Activated effector memory CD4-positive, alpha-beta T cell treated with Interleukin-2 at 50 U/mL for 16 hours (primary cell): ENCODE measurements around the gene MORC2.

Experiments
- DNase-seq: peaks from one replicate; pipeline ENCODE4 v3.0.0-alpha.2; 2020

MORC2 gene

DNA sequence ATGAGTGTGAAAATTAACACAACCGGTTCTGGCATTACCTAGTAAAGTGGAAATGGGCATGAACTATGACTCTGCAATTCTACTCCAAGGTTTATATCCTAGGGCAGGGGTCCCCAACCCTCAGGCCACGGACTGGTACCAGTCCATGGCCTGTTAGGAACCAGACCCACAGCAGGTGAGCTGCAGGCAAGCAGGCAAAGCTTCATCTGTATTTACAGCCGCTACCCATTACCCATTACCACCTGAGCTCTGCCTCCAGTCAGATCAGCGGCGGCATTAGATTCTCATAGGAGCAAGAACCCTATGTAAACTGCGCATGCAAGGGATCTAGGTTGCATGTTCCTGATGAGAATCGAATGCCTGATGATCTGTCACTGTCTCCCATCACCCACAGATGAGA, 49.8 kb downstream of the MORC2 start:
- DNase-seq = no peak

DNA sequence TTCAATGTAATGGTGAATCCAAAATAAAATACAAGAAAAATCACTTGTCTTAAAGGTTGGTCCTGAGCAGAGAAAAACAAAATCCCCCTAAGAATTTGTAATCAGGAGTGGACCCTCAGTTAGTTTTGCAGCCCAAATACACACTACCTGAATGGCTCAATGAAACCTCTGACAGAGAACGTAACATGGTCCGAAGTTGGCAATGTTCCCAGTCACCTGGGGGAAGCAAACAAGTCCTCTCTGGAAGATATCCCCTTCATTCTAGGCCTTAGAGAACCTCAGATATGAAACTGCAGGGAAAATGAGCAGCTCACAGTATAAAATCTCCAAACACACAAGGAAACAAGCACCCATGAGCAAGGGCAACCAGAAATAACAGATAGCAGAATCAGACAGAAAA, 58.2 kb downstream of the MORC2 start:
- DNase-seq = no peak

- DNase-seq = no peak
These were observed 59.3 kb downstream of the MORC2 start for GRCh38 chr22:30909306-30909705.

GRCh38 chr22:30908051-30908461, 60.5 kb downstream of the MORC2 start:
- no peak for DNase-seq

- no peak for DNase-seq
These were observed 61.6 kb downstream of the MORC2 start for GRCh38 chr22:30906946-30907345.

DNA sequence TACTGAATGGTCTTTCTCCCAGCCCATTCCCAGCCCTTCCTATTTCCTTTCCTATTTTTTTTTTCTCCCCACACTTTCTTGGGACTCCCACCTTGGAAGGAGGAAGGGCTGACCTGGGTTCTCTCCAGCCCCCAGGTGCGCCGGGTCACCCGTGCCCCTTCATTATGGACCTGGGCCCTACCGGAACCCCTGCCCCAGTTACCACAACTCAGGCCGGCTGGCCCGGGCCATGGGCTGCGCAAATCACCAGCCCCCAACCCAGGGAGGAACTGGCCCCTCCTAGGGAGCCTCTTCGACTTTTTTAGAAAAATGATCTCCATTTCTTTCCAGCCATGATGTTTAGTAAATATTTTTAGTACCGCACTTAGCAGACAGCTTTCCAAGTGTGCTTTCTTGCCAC, 62.2 kb downstream of the MORC2 start:
- DNase-seq = no peak

DNA sequence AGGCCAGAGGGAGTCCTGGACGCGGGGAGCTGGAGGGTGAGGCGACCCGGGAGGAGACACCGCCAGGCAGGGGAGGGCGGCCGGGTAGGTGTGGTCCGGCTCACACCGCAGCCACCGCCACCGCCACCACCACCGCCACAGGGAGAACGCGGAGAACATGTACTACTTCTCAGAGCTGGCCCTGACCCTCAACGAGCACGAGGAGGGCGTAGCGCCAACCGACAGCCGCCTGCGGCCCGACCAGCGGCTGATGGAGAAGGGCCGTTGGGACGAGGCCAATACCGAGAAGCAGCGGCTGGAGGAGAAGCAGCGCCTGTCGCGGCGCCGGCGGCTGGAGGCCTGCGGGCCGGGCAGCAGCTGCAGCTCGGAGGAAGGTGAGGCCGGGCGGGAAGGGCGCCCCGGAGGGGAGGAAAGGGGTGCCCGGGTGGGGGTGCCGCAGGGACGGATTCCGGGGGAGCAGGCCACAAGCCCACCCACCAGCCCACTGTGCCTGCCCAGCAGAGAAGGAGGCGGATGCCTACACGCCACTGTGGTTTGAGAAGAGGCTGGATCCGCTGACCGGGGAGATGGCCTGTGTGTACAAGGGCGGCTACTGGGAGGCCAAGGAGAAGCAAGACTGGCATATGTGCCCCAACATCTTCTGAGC, 62.8 kb downstream of the MORC2 start:
- no peak for DNase-seq

GRCh38 chr22:30903876-30904460, 64.6 kb downstream of the MORC2 start:
- DNase-seq = no peak

GRCh38 chr22:30902496-30903357, 65.8 kb downstream of the MORC2 start:
- DNase-seq = no peak

- DNase-seq = no peak
These were observed 74.2 kb downstream of the MORC2 start for GRCh38 chr22:30894371-30894740.

DNA sequence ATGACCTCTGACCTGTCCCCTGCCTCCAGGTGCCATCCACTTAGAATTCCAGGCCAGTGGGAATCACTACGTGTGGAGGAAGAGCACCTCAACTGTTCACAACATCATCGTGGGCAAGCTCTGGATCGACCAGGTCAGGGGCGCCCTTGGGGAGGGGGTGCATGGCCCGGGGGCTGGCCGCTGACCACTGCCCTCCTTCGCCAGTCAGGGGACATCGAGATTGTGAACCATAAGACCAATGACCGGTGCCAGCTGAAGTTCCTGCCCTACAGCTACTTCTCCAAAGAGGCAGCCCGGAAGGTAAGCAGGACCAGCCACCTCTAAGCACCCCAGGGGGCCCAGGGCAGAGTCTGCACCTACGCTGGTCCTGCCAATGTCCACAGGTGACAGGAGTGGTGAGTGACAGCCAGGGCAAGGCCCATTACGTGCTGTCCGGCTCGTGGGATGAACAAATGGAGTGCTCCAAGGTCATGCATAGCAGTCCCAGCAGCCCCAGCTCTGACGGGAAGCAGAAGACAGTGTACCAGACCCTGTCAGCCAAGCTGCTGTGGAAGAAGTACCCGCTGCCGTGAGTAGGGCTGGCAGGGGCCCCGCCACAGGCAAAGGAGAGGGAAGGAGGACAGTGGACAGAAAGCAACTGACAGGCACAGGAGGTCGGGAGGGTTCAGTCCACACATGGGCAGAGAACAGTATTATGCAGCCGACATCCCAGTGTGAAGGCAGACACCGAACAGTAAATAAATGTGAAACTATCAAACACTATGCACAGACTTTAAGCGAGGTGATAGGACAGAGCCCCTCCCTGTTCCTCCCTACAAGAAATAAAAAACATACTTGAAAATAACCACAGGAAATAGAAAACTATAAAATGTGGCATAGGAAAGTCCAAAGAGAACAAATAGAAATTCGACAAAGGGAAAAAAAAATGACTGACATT, 74.9 kb downstream of the MORC2 start:
- DNase-seq = no peak

DNA sequence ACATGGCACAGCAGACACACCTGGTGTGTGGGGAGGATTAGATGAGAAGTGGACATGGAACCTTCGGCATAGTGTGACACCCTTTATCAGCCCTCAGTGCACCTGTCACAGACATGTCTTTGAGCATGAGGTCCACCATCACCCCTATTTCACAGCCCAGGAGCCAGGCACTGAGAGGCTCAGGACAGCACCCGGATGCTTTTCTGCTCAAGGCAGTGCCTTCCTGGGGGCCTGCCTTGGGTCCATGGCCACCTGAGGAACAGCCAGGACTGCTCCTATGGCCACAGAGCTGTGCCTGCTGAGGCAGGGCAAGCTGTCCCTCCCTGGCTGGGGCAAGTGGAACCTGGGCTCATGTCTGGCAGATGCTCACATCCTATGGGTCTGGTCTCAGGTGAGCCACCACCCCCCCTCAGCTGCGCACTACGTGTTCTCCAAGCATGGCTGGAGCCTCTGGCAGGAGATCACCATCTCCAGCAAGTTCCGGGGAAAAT, 75.8 kb downstream of the MORC2 start:
- no peak for DNase-seq

DNA sequence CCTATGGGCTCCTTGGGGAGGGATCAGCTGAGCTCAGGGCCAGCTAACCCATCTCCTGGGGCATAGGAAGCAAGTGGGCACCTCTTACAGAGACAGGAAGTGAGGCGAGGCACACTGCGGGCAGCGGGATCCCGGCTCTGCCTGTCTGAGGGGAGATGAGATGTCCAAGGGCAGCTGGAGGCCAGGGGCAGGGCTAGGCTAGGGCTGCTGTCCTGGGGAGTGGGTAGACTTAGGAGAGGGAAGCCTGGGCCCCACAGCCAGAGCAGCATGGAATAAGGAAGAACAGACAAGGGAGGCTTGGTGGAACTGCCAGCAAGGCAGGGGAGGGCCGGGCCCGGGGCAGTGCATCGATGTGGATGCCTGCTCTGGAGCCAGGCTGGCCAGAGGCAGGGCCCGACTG, 76.3 kb downstream of the MORC2 start:
- no peak for DNase-seq

DNA sequence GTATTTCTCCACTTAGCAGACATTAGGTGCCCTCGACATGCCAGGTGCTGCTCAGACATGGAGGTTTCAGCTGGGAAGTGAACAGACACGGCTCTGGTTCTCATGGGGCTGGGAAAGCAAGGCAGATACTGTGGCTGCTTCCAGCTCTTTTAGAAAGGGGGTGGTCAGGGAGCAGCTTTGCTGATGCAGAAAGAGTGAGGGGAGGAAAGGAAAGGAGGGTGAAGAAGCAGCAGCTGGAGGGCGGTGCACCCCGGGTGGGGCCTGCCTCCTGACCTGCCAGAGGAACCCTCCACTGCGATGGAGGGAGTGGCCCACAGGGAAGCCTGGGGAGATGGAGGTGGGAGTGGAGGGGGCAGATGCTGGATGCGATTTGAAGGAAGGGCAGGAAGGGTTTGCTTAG, 76.8 kb downstream of the MORC2 start:
- DNase-seq = no peak

DNA sequence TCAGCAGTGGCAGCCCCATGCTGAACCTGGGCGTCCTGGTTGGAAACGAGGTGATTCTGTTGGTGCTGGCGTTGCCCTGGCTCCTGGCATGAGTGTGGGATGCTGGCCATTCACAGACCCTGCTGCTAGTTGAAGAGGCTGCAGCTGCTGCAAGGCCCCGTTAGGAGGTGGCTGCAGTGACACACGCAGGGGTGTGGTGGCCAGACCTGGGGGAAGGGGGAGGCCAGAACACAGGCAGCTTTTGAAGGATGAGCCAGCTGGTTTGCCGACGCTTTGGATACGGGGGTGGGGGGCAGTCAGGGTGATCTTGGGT, 77.2 kb downstream of the MORC2 start:
- no peak for DNase-seq

- DNase-seq = no peak
These were observed 77.7 kb downstream of the MORC2 start for GRCh38 chr22:30890686-30891442.

GRCh38 chr22:30889996-30890480, 78.5 kb downstream of the MORC2 start:
- no peak for DNase-seq

DNA sequence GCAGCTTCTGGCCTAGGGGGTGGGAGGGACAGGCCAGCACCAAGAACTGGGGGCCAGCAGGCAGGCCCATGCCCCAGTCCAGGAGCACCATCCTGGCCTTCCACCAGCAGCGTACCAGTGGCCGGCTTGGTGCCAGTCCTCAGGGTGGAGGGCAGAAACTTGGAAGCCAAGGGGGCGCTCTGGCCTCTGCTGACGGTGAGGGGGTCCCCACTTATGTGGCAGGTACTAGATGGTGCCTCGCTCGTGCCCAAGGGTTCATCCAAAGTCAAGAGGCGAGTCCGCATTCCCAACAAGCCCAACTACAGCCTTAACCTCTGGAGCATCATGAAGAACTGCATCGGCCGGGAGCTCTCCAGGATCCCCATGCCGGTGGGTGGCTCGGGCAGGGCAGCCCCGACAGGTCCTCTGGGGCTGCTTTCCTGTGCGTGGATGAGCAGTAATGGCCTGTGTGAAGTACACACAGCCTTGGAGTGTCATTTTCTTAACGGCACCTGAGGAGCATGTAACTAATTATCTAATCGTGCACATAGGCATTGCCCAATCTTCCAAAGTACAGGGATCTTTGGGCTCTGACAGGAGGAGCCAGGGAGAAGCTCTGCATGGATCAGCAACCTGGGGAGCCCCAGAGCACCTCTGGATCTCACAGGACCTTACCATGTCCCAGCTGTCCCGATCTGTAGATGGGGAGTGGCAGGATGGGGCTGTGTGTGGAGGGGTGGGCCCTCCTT, 79.1 kb downstream of the MORC2 start:
- no peak for DNase-seq

GRCh38 chr22:30887861-30888260, 80.7 kb downstream of the MORC2 start:
- no peak for DNase-seq

DNA sequence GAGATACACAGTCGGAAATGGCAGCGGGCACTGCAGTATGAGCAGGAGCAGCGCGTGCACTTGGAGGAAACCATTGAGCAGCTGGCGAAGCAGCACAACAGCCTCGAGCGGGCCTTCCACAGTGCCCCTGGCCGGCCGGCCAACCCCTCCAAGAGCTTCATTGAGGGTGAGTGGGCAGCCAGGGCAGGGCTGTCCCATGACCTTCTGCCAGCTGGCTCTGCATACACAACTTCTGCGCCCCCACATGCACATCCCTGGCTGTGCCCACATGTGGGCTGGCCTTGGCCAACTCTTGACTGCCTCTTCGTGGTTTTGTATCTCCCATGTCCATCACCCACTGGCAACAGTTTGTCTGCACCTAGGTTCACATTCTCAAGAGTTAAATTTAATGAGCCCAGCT, 81.1 kb downstream of the MORC2 start:
- DNase-seq = no peak

- DNase-seq = no peak
These were observed 83.0 kb downstream of the MORC2 start for GRCh38 chr22:30885591-30885990.

DNA sequence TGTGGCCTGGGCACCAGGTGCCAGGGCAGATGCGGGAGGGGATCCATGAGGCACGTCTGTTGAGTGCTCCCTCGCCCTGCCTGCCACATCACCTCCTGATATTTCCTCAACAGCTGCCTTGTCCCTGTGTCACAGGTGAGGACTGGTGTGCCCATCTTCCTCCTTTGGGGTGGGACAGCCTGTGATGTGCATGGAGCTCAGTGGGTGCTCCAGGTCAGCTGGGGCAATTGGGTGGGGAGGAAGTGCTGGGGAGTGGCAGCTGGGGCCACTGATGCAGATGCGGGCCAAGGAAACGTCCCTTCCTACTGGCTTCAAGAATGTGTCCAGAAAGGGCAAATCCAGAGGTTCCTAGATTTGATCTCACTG, 83.6 kb downstream of the MORC2 start:
- no peak for DNase-seq
